WTC11 (cell line): Measurements from ENCODE around the gene CLDN5.

Source experiments
- CREB1 ChIP-seq: sonication (generic); formaldehyde crosslinking; IDR thresholded peaks from 2 replicates; pipeline ENCODE4 v1.8.0; 2023; ENCODE audit warnings: mild to moderate bottlenecking, missing genetic modification reagents
- TCF7 ChIP-seq: sonication (generic); formaldehyde crosslinking; IDR thresholded peaks from 2 replicates; pipeline ENCODE4 v1.8.0; 2022; ENCODE audit warnings: mild to moderate bottlenecking, low read depth, missing genetic modification reagents, moderate library complexity
- ZNF121 ChIP-seq: sonication (generic); formaldehyde crosslinking; IDR thresholded peaks from 2 replicates; pipeline ENCODE4 v1.8.0; 2023; ENCODE audit warnings: missing genetic modification reagents
- ZNF232 ChIP-seq: sonication (generic); formaldehyde crosslinking; IDR thresholded peaks from 2 replicates; pipeline ENCODE4 v1.8.0; 2022; ENCODE audit warnings: mild to moderate bottlenecking, missing genetic modification reagents
- TF ChIP-seq, protein P1 (sequence below): fragments of 200-600 bp; IDR thresholded peaks from 2 replicates; pipeline ENCODE4 v1.8.0; 2022; ENCODE audit warnings: antibody characterized with exemption
- TF ChIP-seq, protein P2 (sequence below): sonication (generic); formaldehyde crosslinking; conservative IDR thresholded peaks from 2 replicates; pipeline ENCODE4 v1.8.1; 2022; ENCODE audit warnings: mild to moderate bottlenecking, missing genetic modification reagents
- TF ChIP-seq, protein P3 (sequence below): sonication (generic); formaldehyde crosslinking; IDR thresholded peaks from 2 replicates; pipeline ENCODE4 v1.8.0; 2023; ENCODE audit warnings: missing genetic modification reagents, mild to moderate bottlenecking, borderline replicate concordance
- TF ChIP-seq, protein P4 (sequence below): fragments of 250-450 bp; sonication (Bioruptor Pico); IDR thresholded peaks from 2 replicates; pipeline ENCODE4 v2.1.2; 2022; ENCODE audit warnings: mild to moderate bottlenecking, moderate library complexity

DNA sequence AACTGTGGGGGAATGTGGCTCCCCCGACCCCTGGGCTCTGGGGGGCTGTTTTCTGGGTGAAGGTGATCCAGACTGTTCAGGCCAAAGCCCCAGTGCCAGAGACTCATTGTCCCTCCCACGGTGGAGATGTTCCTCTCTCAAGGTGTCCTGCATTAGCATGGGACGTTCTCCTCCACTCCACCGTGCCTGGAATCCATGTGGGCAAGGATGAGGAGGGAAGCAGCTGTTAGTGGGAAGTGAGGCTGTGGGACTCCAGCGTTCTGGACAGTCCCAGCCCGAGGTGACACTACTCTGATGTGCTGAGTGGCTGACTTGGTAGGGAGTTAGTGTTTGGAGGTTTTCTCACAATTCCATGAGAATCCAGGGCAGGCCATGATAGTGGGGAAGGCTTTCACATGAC, 31.4 kb upstream of the CLDN5 start:
- no peak for TF ChIP-seq ZNF121
- TF ChIP-seq, protein P1, sequence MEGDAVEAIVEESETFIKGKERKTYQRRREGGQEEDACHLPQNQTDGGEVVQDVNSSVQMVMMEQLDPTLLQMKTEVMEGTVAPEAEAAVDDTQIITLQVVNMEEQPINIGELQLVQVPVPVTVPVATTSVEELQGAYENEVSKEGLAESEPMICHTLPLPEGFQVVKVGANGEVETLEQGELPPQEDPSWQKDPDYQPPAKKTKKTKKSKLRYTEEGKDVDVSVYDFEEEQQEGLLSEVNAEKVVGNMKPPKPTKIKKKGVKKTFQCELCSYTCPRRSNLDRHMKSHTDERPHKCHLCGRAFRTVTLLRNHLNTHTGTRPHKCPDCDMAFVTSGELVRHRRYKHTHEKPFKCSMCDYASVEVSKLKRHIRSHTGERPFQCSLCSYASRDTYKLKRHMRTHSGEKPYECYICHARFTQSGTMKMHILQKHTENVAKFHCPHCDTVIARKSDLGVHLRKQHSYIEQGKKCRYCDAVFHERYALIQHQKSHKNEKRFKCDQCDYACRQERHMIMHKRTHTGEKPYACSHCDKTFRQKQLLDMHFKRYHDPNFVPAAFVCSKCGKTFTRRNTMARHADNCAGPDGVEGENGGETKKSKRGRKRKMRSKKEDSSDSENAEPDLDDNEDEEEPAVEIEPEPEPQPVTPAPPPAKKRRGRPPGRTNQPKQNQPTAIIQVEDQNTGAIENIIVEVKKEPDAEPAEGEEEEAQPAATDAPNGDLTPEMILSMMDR, result no peak
- no peak for TF ChIP-seq TCF7 (CRISPR knock-in tag)
- TF ChIP-seq, protein P2, sequence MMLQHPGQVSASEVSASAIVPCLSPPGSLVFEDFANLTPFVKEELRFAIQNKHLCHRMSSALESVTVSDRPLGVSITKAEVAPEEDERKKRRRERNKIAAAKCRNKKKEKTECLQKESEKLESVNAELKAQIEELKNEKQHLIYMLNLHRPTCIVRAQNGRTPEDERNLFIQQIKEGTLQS, result no peak
- TF ChIP-seq, protein P3, sequence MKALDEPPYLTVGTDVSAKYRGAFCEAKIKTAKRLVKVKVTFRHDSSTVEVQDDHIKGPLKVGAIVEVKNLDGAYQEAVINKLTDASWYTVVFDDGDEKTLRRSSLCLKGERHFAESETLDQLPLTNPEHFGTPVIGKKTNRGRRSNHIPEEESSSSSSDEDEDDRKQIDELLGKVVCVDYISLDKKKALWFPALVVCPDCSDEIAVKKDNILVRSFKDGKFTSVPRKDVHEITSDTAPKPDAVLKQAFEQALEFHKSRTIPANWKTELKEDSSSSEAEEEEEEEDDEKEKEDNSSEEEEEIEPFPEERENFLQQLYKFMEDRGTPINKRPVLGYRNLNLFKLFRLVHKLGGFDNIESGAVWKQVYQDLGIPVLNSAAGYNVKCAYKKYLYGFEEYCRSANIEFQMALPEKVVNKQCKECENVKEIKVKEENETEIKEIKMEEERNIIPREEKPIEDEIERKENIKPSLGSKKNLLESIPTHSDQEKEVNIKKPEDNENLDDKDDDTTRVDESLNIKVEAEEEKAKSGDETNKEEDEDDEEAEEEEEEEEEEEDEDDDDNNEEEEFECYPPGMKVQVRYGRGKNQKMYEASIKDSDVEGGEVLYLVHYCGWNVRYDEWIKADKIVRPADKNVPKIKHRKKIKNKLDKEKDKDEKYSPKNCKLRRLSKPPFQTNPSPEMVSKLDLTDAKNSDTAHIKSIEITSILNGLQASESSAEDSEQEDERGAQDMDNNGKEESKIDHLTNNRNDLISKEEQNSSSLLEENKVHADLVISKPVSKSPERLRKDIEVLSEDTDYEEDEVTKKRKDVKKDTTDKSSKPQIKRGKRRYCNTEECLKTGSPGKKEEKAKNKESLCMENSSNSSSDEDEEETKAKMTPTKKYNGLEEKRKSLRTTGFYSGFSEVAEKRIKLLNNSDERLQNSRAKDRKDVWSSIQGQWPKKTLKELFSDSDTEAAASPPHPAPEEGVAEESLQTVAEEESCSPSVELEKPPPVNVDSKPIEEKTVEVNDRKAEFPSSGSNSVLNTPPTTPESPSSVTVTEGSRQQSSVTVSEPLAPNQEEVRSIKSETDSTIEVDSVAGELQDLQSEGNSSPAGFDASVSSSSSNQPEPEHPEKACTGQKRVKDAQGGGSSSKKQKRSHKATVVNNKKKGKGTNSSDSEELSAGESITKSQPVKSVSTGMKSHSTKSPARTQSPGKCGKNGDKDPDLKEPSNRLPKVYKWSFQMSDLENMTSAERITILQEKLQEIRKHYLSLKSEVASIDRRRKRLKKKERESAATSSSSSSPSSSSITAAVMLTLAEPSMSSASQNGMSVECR (CRISPR knock-in tag), result no peak
- TF ChIP-seq, protein P4, sequence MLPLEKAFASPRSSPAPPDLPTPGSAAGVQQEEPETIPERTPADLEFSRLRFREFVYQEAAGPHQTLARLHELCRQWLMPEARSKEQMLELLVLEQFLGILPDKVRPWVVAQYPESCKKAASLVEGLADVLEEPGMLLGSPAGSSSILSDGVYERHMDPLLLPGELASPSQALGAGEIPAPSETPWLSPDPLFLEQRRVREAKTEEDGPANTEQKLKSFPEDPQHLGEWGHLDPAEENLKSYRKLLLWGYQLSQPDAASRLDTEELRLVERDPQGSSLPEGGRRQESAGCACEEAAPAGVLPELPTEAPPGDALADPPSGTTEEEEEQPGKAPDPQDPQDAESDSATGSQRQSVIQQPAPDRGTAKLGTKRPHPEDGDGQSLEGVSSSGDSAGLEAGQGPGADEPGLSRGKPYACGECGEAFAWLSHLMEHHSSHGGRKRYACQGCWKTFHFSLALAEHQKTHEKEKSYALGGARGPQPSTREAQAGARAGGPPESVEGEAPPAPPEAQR, result no peak
- no peak for TF ChIP-seq CREB1 (CRISPR knock-in tag)
- TF ChIP-seq ZNF232 (CRISPR knock-in tag), result no peak
